Esophagus muscularis mucosa (tissue), 4 donors: ENCODE measurements around the gene TRIM28. TPM values are rescaled to one million over a fixed set of nuclear protein-coding genes. Genes with fewer than 3 reads are reported as not detected.

Experiments used
- DNase-seq: peaks from one replicate; pipeline ENCODE4 v3.0.0-alpha.2; 2017; ENCODE audit errors: extremely low spot score
- H3K27ac ChIP-seq, 4 donors: fragments of 200-600 bp; sonication (generic); replicated peaks in 1 of 4; 1 replicate in 3 of 4; 2 replicates in 1 of 4; pipeline ENCODE4 v1.5.1; 2016 to 2019; ENCODE audit warnings: mild to moderate bottlenecking in 1 of 4
- H3K27me3 ChIP-seq, 4 donors: fragments of 200-600 bp; sonication (generic); one replicate each; pipeline versions ENCODE4 v1.5.1 to v1.6.0; 2016 to 2019
- H3K36me3 ChIP-seq, 4 donors: fragments of 200-600 bp; sonication (generic); one replicate each; pipeline ENCODE4 v1.5.1; 2016 to 2019
- H3K4me1 ChIP-seq, 4 donors: fragments of 200-600 bp; sonication (generic); one replicate each; pipeline ENCODE4 v1.5.1; 2016 to 2019
- H3K4me3 ChIP-seq, 4 donors: fragments of 200-600 bp; sonication (generic); 1 replicate in 2 of 4; 2 replicates in 2 of 4; pipeline ENCODE4 v1.5.1; 2016 to 2019; ENCODE audit warnings: mild to moderate bottlenecking in 4 of 4, moderate library complexity in 1 of 4
- H3K9me3 ChIP-seq, 4 donors: fragments of 200-600 bp; sonication (generic); 1 replicate in 3 of 4; 2 replicates in 1 of 4; pipeline ENCODE4 v1.5.1; 2016 to 2019
- CTCF ChIP-seq, 3 experiments: fragments of 200-600 bp in 2 of 3; fragments of 450-650 bp in 1 of 3; sonication (generic) in 2 of 3; IDR thresholded peaks; one replicate each; pipeline ENCODE4 v1.5.1; 2017 to 2019; ENCODE audit warnings: antibody characterized with exemption in 3 of 3, mild to moderate bottlenecking in 2 of 3, moderate library complexity in 1 of 3
- EP300 ChIP-seq: sonication (generic); formaldehyde crosslinking; IDR thresholded peaks from one replicate; pipeline ENCODE4 v1.6.1; 2017; ENCODE audit warnings: antibody characterized with exemption
- POLR2A ChIP-seq: fragments of 450-650 bp; IDR thresholded peaks from one replicate; pipeline ENCODE4 v1.6.1; 2017; ENCODE audit warnings: antibody characterized with exemption, moderate library complexity, mild to moderate bottlenecking, low read depth
- POLR2AphosphoS5 ChIP-seq, 2 donors: sonication (generic); formaldehyde crosslinking; IDR thresholded peaks; one replicate each; pipeline ENCODE4 v1.6.1; 2017; ENCODE audit warnings: antibody characterized with exemption in 2 of 2
- WGBS: methylation state at CpG from one replicate; pipeline ENCODE4 v1.1.5; 2018; 5-methylcytosine and 5-hydroxymethylcytosine counted together
- intact Hi-C: fragments of 100-400 bp; cut with DNase I; formaldehyde crosslinking; loops from one replicate; pipeline ENCODE4 v1.15.1; 2023
- total RNA-seq, 4 donors: library from RNA; depleted of rRNA; stranded (reverse); fragments of >200 nt; gene quantifications; one replicate each; pipeline versions ENCODE4 v1.1.0 to v1.2.1, GENCODE V29; 2016

The TRIM28 gene
- total RNA-seq, 4 donors from 2014 or later = 152 to 319 (median 264) TPM

- DNase-seq = no peak
- intact Hi-C loops = no loop called here
These were observed 874 bp downstream of the TRIM28 start for GRCh38 chr19:58544591-58545285.

GRCh38 chr19:58545286-58546018 lies 1.6 kb downstream of the TRIM28 start:
- peak overlapping the region; percentile 95 to 98 (median 96) for H3K4me3 ChIP-seq
- H3K27me3 ChIP-seq = peaks cover 0 to 11% (median 0%) of the 10 kb centered on the region in 4 donors
- H3K27ac ChIP-seq = peak overlapping the region; percentile 91 to 97 (median 96)
- H3K9me3 ChIP-seq = no peaks in the 10 kb centered on the region
- H3K4me1 ChIP-seq = peaks cover 29 to 50% (median 35%) of the 10 kb centered on the region in 4 donors
- 9% methylated on average over 17 of the region's 21 CpGs for WGBS
- H3K36me3 ChIP-seq = peaks cover 35 to 48% (median 44%) of the 10 kb centered on the region in 4 donors
- no peak for TF ChIP-seq POLR2AphosphoS5 (IDR thresholded peaks at IDR 0.05)
- TF ChIP-seq CTCF (IDR thresholded peaks at IDR 0.05) = no peak
- TF ChIP-seq POLR2A = no peak
- no peak for TF ChIP-seq EP300
- no peak for DNase-seq
- intact Hi-C loops = no loop called here

More at GRCh38 chr19:58544591-58545285, 874 bp downstream of the TRIM28 start:
- peak overlapping the region; percentile 95 to 98 (median 96) for H3K4me3 ChIP-seq
- H3K27ac ChIP-seq = peak overlapping the region; percentile 91 to 97 (median 96)
- no peak for TF ChIP-seq EP300
- TF ChIP-seq CTCF (IDR thresholded peaks at IDR 0.05) = no peak
- no peak for TF ChIP-seq POLR2A
- no peak for TF ChIP-seq POLR2AphosphoS5 (IDR thresholded peaks at IDR 0.05)
- H3K9me3 ChIP-seq = no peaks in the 10 kb centered on the region
- H3K36me3 ChIP-seq = peaks cover 28 to 41% (median 37%) of the 10 kb centered on the region in 4 donors
- H3K4me1 ChIP-seq = peaks cover 29 to 50% (median 35%) of the 10 kb centered on the region in 4 donors
- 0% methylated on average over 8 of the region's 92 CpGs for WGBS
- H3K27me3 ChIP-seq = peaks cover 0 to 15% (median 0%) of the 10 kb centered on the region in 4 donors

GRCh38 chr19:58546019-58546530 lies 2.2 kb downstream of the TRIM28 start:
- peaks cover 29 to 50% (median 35%) of the 10 kb centered on the region in 4 donors for H3K4me1 ChIP-seq
- 14% methylated on average over 1 of the region's 1 CpG for WGBS
- peaks cover 0 to 6% (median 0%) of the 10 kb centered on the region in 4 donors for H3K27me3 ChIP-seq
- peaks cover 41 to 55% (median 51%) of the 10 kb centered on the region in 4 donors for H3K36me3 ChIP-seq
- peak overlapping the region in 1 of 4 donors; percentile 91 for H3K27ac ChIP-seq
- TF ChIP-seq POLR2AphosphoS5 (IDR thresholded peaks at IDR 0.05) (no peak), EP300 (no peak), CTCF (IDR thresholded peaks at IDR 0.05) (no peak), POLR2A (no peak)
- intact Hi-C loops = no loop called here
- no peak for DNase-seq
- peak overlapping the region; percentile 95 to 98 (median 96) for H3K4me3 ChIP-seq
- no peaks in the 10 kb centered on the region for H3K9me3 ChIP-seq

GRCh38 chr19:58547323-58548312 lies 3.8 kb downstream of the TRIM28 start:
- intact Hi-C loops = no loop called here
- TF ChIP-seq EP300 = no peak
- no peak for TF ChIP-seq POLR2A
- TF ChIP-seq CTCF (IDR thresholded peaks at IDR 0.05) = no peak
- no peak for TF ChIP-seq POLR2AphosphoS5 (IDR thresholded peaks at IDR 0.05)
- Histone ChIP-seq H3K36me3 (peaks cover 56 to 70% (median 66%) of the 10 kb centered on the region in 4 donors), H3K4me1 (peaks cover 29 to 50% (median 36%) of the 10 kb centered on the region in 4 donors), H3K27ac (no peak overlapping the region), H3K4me3 (no peak overlapping the region), H3K9me3 (no peaks in the 10 kb centered on the region), H3K27me3 (peaks cover 0 to 2% (median 0%) of the 10 kb centered on the region in 4 donors)
- WGBS = 82% methylated on average over 18 of the region's 18 CpGs
- no peak for DNase-seq
